ENCODE data around the gene FBXO36. TPM values are rescaled to one million over a fixed set of nuclear protein-coding genes. Genes with fewer than 3 reads are reported as not detected.
A peak's percentile ranks its signal among the peaks of the same experiment; 100 is the strongest.

The FBXO36 gene
- total and polyA plus RNA-seq, 2 of the 13 experiments (the other 11 are each of a cell fraction or from before 2014, with no cell fraction given): 2.8 TPM

GRCh38 chr2:229873123-229873581, 49.2 kb upstream of the FBXO36 start:
- H3K27me3 ChIP-seq (ENCODE audit: control insufficient read depth in 1 of 2, insufficient read depth in 2 of 2, low read length in 2 of 2): no peaks in the 10 kb centered on the region
- BruUV-seq (replicated peaks): TSS peak; percentile 8
- WGBS (ENCODE audit: low lambda C conversion rate): 95% methylated on average over 1 of the region's 1 CpG

More at GRCh38 chr2:229873123-229873581, 49.2 kb upstream of the FBXO36 start:
- H4K20me1 ChIP-seq (ENCODE audit: insufficient read depth, low read length): peaks cover 5% of the 10 kb centered on the region
- no peak overlapping the region for H3K27ac ChIP-seq (ENCODE audit: extremely low read length, insufficient read depth, low read length)
- H3K4me2 ChIP-seq (ENCODE audit: low read depth, low read length): no peak overlapping the region
- TF ChIP-seq ZFP36L2 (CRISPR knock-in tag; IDR thresholded peaks at IDR 0.05) (no peak), MBNL3 (CRISPR knock-in tag; conservative IDR thresholded peaks at IDR 0.05) (no peak), ATM (IDR thresholded peaks at IDR 0.05; ENCODE audit: borderline replicate concordance) (no peak), ZSCAN30 (CRISPR knock-in tag; IDR thresholded peaks at IDR 0.05) (no peak), FOXC1 (CRISPR knock-in tag; IDR thresholded peaks at IDR 0.05; ENCODE audit: borderline replicate concordance) (no peak), ZNF546 (CRISPR knock-in tag; conservative IDR thresholded peaks at IDR 0.05) (no peak), ZBTB46 (CRISPR knock-in tag; IDR thresholded peaks at IDR 0.05; ENCODE audit: borderline replicate concordance) (no peak), ZNF230 (CRISPR knock-in tag; IDR thresholded peaks at IDR 0.05) (no peak), ASH2L (IDR thresholded peaks at IDR 0.05; ENCODE audit: insufficient read length, low read depth, low read length) (no peak)
- TF ChIP-seq, protein P1, sequence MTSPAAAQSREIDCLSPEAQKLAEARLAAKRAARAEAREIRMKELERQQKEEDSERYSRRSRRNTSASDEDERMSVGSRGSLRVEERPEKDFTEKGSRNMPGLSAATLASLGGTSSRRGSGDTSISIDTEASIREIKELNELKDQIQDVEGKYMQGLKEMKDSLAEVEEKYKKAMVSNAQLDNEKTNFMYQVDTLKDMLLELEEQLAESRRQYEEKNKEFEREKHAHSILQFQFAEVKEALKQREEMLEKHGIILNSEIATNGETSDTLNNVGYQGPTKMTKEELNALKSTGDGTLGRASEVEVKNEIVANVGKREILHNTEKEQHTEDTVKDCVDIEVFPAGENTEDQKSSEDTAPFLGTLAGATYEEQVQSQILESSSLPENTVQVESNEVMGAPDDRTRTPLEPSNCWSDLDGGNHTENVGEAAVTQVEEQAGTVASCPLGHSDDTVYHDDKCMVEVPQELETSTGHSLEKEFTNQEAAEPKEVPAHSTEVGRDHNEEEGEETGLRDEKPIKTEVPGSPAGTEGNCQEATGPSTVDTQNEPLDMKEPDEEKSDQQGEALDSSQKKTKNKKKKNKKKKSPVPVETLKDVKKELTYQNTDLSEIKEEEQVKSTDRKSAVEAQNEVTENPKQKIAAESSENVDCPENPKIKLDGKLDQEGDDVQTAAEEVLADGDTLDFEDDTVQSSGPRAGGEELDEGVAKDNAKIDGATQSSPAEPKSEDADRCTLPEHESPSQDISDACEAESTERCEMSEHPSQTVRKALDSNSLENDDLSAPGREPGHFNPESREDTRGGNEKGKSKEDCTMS (CRISPR knock-in tag; conservative IDR thresholded peaks at IDR 0.05): no peak
- FAIRE-seq: no peak
- no peaks in the 10 kb centered on the region for H3K9me3 ChIP-seq (ENCODE audit: low read length)
- H3K4me1 ChIP-seq (ENCODE audit: insufficient read depth, low read length): peaks cover 16% of the 10 kb centered on the region
- no peak for ATAC-seq
- H3K36me3 ChIP-seq (replicated peaks in 1 of 2; ENCODE audit: control insufficient read depth in 1 of 2, insufficient read depth in 2 of 2, low read length in 2 of 2): peaks cover 12 to 57% of the 10 kb centered on the region in 2 experiments
- no peak overlapping the region for H3K9ac ChIP-seq (ENCODE audit: insufficient read depth, low read depth, low read length)
- POLR2A ChIA-PET: no interaction called here
- H2AFZ ChIP-seq (ENCODE audit: low read length): no peak overlapping the region
- H3K79me2 ChIP-seq (ENCODE audit: insufficient read depth, low read length): peaks cover 59% of the 10 kb centered on the region
- intact Hi-C loops (cut with micrococcal nuclease; ENCODE audit: unreplicated experiment): no loop called here
- in situ Hi-C loops (cut with HindIII; ENCODE audit: extremely low pct_ligation_motif_present, low pct_unique_long_range_greater_than_20kb): no loop called here
- H3K4me3 ChIP-seq (replicated peaks in 1 of 3; ENCODE audit: insufficient read depth in 1 of 3, low read depth in 2 of 3, low read length in 3 of 3): no peak overlapping the region
- no peak for DNase-seq (ENCODE audit: low spot score)
- CTCF ChIA-PET (ENCODE audit: low intra/inter-chr PET ratio, low total read pairs): no interaction called here

All from HepG2 (cell line).